HG02588 (cell line): ENCODE results near the gene MS4A8.
"Not testable (repeated sequence)": the region's sequence is repeated elsewhere in the genome, so short reads cannot be mapped to it uniquely, and the experiment has no call there.

ENCODE experiments used
- ATAC-seq: cut with Tn5 transposase; IDR thresholded peaks from one replicate; pipeline ENCODE4 v1.9.1; 2021; ENCODE audit warnings: mild to moderate bottlenecking, moderate library complexity; ENCODE audit not compliant: unreplicated experiment

MS4A8 gene

GRCh38 chr11:60724420-60724819 is 25.0 kb downstream of the MS4A8 start, which contains the start of gene MS4A18:
Gene MS4A18 (plus strand): TSS chr11:60724720.
- ATAC-seq: no peak

- ATAC-seq: no peak
Observed at GRCh38 chr11:60725592-60725991, 26.2 kb downstream of the MS4A8 start.

GRCh38 chr11:60731586-60731985 is 32.2 kb downstream of the MS4A8 start:
- ATAC-seq: no peak

DNA sequence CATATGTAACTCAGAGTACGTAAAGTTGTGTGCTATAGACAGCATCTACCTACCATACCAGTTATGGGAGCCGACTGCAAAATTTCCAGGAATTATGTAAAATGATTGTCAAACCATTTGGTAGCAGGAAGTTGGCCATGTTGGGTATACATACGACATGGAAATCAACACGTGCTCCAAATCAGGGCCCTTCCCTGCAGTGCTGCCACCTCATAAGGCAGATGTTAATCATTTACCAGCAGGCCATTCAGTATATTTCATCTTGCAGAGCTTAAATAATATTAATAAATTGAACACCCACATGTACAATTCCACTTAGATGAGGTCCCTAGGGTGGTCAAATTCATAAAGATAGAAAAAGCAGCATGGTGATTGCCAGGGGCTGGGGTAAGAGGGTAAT is 34.9 kb downstream of the MS4A8 start:
- ATAC-seq: no peak

GRCh38 chr11:60739114-60739513 is 39.7 kb downstream of the MS4A8 start:
- no peak for ATAC-seq

DNA sequence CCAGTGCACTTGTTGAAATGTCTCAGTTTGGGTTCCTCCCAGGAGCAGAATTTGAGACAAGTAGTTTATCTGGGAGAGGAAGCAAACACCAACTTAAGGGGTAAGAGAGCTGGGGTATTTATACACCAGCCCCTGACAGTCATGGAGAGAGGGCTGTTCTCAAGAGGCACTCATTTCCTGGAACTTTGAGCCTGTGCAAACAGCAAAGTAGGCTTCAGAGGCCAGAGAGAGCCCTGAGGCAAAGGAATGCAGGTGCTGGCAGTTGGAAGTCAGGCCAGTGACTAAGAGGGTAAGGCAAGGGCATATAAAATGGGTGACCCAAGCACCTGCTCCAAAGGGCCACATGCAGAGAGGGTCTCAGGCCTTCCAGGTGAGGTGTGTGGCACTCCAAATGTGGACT is 41.2 kb downstream of the MS4A8 start:
- ATAC-seq: no peak

DNA sequence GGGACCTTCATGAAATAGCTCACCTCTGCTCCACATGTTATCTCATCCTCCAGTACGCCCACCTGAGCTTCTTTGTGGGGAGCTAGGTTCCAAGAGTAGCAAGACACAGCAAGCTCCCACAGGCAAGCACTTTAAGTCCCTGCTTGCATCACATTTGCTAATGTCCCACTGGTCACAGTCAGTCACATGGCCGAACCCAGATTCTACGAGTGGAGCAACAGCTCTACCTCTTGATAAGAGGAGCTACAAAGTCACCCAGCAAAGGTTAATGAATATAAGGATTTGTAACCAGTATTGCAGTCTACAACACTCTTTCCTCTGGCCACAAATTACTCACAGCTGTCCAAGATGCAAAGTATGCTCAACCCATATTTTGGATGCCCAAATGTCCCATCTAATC is 42.0 kb downstream of the MS4A8 start:
- ATAC-seq: no peak

DNA sequence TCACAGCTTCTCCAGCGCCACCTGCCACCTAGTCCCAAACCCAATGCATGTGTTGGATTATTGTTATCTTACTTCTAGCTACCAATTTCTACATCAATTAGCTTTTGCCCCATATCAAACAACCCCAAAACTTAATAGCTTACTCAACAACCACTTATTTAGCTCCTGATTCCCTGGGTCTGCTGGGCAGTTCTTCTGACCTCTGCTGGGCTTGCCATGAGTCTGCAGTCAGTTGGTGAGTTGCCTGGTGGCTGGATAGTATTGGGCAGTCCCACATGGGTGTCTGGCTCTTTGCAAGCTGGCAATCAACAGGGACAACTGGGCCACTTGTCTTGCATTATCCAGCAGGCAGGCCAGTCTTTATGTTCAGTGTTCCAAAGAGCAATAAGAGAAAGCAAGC is 43.6 kb downstream of the MS4A8 start:
- no peak for ATAC-seq

GRCh38 chr11:60744114-60744513 is 44.7 kb downstream of the MS4A8 start:
- no peak for ATAC-seq

DNA sequence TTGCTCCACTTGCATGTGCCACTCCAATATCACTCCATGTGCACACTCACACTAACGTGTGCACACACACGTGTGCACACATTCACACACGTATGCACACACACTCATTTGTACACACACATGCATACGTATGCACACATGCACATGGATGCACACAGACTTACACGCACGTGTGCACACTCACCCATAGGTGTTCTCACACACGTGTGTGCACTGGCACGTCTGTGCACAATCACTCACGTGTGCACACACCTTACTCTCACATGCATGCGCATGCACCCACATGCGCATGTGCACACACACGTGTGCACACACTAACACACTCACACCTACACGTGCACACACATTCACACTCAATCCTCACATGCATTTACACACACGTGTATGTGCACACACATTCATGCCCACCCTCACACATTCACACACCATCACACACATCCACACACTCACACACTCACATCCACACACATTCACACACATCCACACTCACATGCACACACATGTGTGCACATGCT is 48.0 kb downstream of the MS4A8 start:
- no peak for ATAC-seq

- no peak for ATAC-seq
Observed at GRCh38 chr11:60748225-60748624, 48.8 kb downstream of the MS4A8 start.

DNA sequence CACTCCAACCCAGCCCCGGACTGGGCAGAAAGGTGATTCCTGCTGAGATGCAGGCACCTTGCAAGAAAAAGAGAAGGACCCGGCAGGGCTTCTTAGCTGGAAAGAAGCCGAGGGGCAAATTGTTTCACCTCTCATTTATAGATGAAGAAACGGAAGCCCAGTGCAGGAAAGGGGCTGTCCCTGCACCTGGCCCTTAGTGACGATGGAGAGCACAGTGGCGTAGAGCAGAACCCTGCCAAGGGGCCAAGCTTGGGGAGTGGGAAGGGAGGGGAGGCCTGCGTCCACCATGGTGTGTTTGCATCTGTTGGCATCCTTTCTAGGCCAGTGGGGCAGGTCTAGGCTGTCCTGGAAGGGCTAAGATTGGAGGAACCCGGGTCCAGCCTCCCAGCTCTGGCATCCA is 49.4 kb downstream of the MS4A8 start:
- no peak for ATAC-seq

GRCh38 chr11:60750911-60751310 is 51.5 kb downstream of the MS4A8 start:
- ATAC-seq: no peak

GRCh38 chr11:60753309-60753708 is 53.9 kb downstream of the MS4A8 start:
- ATAC-seq: no peak

- no peak for ATAC-seq
Observed at GRCh38 chr11:60754887-60755286, 55.5 kb downstream of the MS4A8 start.

GRCh38 chr11:60756307-60757032 is 57.1 kb downstream of the MS4A8 start, which contains the start of gene MS4A15:
Gene MS4A15 (plus strand): TSS chr11:60756867. CDS start chr11:60763734, 6,867 bp downstream.
- ATAC-seq: no peak

DNA sequence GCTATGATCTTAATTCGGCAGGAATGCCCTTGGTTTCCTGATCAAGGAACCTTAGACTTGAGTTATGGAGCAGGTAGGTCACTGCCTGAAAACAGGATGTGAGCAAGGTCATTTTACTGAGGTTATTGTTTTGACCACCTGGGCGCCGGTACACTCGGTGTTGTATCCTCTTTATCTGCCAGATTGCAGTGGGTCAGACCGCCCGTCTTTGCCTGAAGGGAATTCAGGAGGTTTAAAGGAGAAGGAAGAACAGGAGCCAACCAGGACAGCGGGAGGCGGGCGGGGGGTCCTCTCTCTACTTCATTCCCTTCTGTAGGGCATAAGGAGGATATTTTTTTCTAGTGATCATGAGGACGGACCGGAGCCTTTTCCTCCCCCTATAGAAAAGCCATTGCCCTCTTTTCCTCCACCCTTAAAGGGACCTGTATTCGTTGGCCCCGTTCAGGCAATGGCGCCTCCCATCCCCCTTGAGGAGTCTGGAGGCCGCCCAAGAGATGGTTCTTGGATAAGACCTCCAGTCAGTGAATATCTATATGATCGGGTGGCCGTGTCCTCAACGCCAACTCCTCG is 57.9 kb downstream of the MS4A8 start:
- no peak for ATAC-seq

DNA sequence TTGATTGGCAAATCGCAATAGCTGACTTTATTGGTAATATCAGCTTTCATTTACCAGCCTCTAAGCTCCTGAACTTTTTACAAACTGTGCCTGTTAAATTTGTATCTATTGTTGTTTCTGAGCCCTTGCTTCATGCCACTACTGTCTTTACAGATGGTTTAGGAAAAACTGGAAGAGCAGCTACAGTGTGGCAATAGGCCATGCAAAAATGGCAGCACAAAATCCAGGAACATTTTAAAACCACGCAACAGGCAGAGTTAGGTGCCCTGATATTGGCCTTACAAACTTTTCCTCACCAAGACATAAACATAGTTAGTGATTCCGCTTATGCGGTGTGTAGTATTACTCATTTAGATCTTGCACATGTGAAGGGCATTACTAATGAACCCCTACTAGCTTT is 59.3 kb downstream of the MS4A8 start:
- not testable (repeated sequence) for ATAC-seq

DNA sequence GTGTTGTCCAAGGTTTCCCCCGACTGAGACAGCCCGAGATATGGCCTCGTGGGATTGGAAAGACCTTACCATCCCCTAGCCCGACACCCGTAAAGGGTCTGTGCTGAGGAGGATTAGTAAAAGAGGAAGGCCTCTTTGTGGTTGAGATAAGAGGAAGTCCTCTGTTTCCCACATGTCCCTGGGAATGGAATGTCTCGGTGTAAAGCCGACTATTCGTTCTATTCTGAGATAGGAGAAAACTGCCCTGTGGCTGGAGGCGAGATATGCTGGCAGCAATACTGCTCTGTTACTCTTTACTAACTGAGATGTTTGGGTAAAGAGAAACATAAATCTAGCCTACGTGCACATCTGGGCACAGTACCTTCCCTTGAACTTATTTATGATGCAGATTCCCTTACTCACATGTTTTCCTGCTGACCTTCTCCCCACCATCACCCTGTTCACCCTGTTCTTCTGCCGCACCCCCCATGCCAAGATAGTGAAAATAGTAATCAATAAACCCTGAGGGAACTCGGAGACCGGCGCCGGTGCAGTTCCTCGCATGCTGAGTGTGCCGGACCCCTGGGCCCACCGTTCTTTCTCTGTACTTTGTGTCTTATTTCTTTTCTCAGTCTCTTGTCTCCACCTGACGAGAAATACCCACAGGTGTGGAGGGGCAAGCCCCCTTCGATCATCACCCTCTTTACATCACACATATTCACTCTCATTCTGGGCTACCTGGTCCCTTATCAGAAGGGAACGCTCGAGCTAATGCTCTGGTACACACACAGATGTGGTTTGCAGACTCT is 60.2 kb downstream of the MS4A8 start:
- not testable (repeated sequence) for ATAC-seq

DNA sequence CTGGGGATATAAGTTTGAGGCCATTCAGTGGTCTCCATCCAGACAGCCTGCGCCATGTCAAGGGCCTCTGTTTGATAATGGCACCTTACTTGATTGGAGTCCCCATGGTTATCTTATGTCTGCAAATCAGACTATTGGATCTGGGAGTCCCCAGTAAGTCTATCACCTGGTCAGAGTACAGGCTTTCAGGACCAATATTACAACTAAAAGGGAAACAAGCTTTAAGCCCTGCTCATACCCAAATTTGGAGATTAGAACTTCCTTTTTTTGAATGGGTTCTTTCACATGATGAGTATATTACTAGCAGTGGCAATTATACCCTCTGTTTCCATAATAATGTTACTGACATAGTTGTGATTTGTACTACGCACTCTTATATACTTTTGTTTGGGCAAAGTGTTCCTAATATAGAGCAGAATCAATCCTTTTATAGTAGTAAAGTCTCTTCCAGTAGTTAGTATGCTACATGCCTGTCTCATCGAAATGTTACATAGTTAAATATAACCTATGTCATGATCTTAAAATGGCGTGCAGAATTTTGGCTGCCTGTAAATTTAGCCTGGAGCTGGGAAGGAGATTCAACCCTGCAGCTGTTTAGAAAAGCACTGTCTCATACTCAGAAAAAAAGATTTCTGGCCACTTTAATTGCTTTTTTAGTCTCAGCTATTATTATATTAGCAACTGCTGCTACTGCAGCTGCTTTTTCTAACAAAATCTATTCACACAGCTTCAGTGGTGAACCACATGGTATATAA is 62.2 kb downstream of the MS4A8 start:
- ATAC-seq: no peak
